ENCODE measurements around the gene PARD3B.

Gene PARD3B

DNA sequence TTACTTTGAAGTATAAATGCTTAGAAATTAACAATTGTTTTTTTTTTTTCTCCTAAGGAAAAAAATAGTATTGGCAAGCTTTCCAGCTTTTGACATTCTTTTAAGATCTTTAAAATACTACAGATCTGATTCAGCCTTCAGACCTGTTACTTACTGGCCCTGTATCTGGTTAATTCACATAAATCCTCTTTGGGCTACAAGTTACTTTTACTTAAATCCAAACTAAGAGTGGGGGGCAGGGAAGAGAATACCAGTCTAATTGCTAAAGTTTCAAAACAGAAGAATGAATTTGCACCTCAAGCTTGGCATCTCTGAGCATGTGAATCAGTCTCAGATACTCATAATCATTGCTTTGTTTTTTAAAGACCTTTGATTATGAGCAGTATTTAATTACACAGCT is 386.3 kb downstream of the PARD3B start:
- H3K27ac ChIP-seq (ENCODE audit: low read depth, low read length), result no peak overlapping the region
- H3K4me3 ChIP-seq (ENCODE audit: insufficient read depth, low read length, poor library complexity, severe bottlenecking), result no peak overlapping the region
- no peaks in the 10 kb centered on the region for H3K9me2 ChIP-seq (replicated peaks; ENCODE audit: insufficient read depth, low read length)
- H3K27me3 ChIP-seq (ENCODE audit: low read length), result no peaks in the 10 kb centered on the region
- no peak overlapping the region for H2AFZ ChIP-seq (ENCODE audit: low read depth, low read length, severe bottlenecking)
- H4K20me1 ChIP-seq (ENCODE audit: low read depth, low read length), result no peaks in the 10 kb centered on the region
- no peak overlapping the region for H3K4me2 ChIP-seq (ENCODE audit: low read depth, low read length, poor library complexity, severe bottlenecking)
- no peaks in the 10 kb centered on the region for H3K36me3 ChIP-seq (ENCODE audit: low read length)
- TF ChIP-seq, protein P1, sequence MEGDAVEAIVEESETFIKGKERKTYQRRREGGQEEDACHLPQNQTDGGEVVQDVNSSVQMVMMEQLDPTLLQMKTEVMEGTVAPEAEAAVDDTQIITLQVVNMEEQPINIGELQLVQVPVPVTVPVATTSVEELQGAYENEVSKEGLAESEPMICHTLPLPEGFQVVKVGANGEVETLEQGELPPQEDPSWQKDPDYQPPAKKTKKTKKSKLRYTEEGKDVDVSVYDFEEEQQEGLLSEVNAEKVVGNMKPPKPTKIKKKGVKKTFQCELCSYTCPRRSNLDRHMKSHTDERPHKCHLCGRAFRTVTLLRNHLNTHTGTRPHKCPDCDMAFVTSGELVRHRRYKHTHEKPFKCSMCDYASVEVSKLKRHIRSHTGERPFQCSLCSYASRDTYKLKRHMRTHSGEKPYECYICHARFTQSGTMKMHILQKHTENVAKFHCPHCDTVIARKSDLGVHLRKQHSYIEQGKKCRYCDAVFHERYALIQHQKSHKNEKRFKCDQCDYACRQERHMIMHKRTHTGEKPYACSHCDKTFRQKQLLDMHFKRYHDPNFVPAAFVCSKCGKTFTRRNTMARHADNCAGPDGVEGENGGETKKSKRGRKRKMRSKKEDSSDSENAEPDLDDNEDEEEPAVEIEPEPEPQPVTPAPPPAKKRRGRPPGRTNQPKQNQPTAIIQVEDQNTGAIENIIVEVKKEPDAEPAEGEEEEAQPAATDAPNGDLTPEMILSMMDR (IDR thresholded peaks at IDR 0.05; ENCODE audit: insufficient read depth, low read length, poor library complexity, severe bottlenecking), result no peak
- H3F3A ChIP-seq (ENCODE audit: insufficient read depth), result no peaks in the 10 kb centered on the region
- H3K79me2 ChIP-seq (ENCODE audit: insufficient read depth, low read length), result no peaks in the 10 kb centered on the region
- no peak overlapping the region for H3K9ac ChIP-seq (ENCODE audit: low read length)
- no peaks in the 10 kb centered on the region for H3K9me3 ChIP-seq (ENCODE audit: insufficient read depth, low read length)

DNA sequence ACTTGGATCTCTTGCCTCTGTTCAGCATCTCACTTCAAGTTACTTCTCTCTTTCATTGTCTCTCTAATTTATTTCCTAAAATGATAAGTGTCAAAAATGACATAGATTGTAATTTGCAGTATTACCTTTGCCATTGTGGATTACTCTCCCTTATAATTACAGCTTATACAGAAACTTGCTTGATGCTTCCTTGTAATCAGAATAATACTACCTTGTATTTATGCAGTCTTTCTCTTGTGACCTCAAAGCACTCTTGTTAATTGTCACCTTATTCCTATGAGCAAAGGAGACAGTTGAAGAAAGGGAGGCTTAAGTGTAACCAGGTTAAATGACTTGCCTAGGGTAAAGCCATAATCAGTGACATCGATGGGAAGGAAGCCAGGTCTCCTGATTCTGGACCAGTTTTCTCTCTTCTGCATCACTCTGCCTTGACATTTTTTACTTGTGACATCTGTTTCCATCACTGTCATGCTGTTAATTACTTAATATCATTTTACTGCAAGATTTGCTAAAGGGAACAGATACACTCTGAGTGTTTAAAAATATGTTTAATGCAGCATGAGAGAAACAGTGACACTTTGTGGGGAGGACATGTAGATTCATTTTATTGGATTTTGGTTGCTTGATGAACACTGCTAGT is 388.6 kb downstream of the PARD3B start:
- no peak overlapping the region for H3K9ac ChIP-seq (ENCODE audit: low read length)
- H3K79me2 ChIP-seq (ENCODE audit: insufficient read depth, low read length), result no peaks in the 10 kb centered on the region
- no peaks in the 10 kb centered on the region for H4K20me1 ChIP-seq (ENCODE audit: low read depth, low read length)
- no peaks in the 10 kb centered on the region for H3K36me3 ChIP-seq (ENCODE audit: low read length)
- H3K27ac ChIP-seq (ENCODE audit: low read depth, low read length), result no peak overlapping the region
- no peak overlapping the region for H2AFZ ChIP-seq (ENCODE audit: low read depth, low read length, severe bottlenecking)
- TF ChIP-seq, protein P1 (IDR thresholded peaks at IDR 0.05; ENCODE audit: insufficient read depth, low read length, poor library complexity, severe bottlenecking), result no peak
- TF ChIP-seq EZH2phosphoT487 (conservative IDR thresholded peaks at IDR 0.05; ENCODE audit: low read length), result no peak
- no peak overlapping the region for H3K4me2 ChIP-seq (ENCODE audit: low read depth, low read length, poor library complexity, severe bottlenecking)
- no peak overlapping the region for H3K4me3 ChIP-seq (ENCODE audit: insufficient read depth, low read length, poor library complexity, severe bottlenecking)
- H3K9me3 ChIP-seq (ENCODE audit: insufficient read depth, low read length), result no peaks in the 10 kb centered on the region
- H3F3A ChIP-seq (ENCODE audit: insufficient read depth), result no peaks in the 10 kb centered on the region
- no peaks in the 10 kb centered on the region for H3K9me2 ChIP-seq (replicated peaks; ENCODE audit: insufficient read depth, low read length)
- no peaks in the 10 kb centered on the region for H3K27me3 ChIP-seq (ENCODE audit: low read length)

DNA sequence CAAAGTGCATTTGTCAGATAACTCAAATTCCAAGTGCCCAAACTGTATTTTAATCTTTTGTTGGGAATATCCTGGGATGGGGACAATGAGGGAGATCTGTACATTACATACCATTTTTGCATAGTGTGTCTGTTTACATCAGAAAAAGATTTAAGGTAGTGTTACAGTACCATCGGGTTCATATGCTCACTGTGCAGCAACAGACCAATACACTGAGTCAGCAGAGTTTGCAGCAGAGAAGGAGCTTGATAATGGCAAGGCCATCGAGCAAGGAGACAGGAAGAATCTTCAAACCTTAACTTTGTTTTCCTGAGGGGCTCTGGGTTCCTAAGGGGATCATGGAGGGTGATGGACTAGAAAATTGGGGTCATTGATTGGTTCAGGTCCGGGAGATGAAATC is 399.7 kb downstream of the PARD3B start:
- no peaks in the 10 kb centered on the region for H3F3A ChIP-seq (ENCODE audit: insufficient read depth)
- no peak overlapping the region for H3K4me3 ChIP-seq (ENCODE audit: insufficient read depth, low read length, poor library complexity, severe bottlenecking)
- H3K9me2 ChIP-seq (replicated peaks; ENCODE audit: insufficient read depth, low read length), result 0 out of 2 replicates have a peak, but pooled peaks cover 3% of the 10 kb centered on the region
- no peak overlapping the region for H3K27ac ChIP-seq (ENCODE audit: low read depth, low read length)
- H3K9ac ChIP-seq (ENCODE audit: low read length), result no peak overlapping the region
- TF ChIP-seq, protein P1 (IDR thresholded peaks at IDR 0.05; ENCODE audit: insufficient read depth, low read length, poor library complexity, severe bottlenecking), result no peak
- no peak for TF ChIP-seq EZH2phosphoT487 (conservative IDR thresholded peaks at IDR 0.05; ENCODE audit: low read length)
- H4K20me1 ChIP-seq (ENCODE audit: low read depth, low read length), result no peaks in the 10 kb centered on the region
- H3K79me2 ChIP-seq (ENCODE audit: insufficient read depth, low read length), result no peaks in the 10 kb centered on the region
- H3K9me3 ChIP-seq (ENCODE audit: insufficient read depth, low read length), result peaks cover 7% of the 10 kb centered on the region; the same call in 1 of the 2 replicates
- no peak overlapping the region for H3K4me2 ChIP-seq (ENCODE audit: low read depth, low read length, poor library complexity, severe bottlenecking)
- H2AFZ ChIP-seq (ENCODE audit: low read depth, low read length, severe bottlenecking), result no peak overlapping the region
- no peaks in the 10 kb centered on the region for H3K27me3 ChIP-seq (ENCODE audit: low read length)
- no peaks in the 10 kb centered on the region for H3K36me3 ChIP-seq (ENCODE audit: low read length)

Data from SU-DHL-6 (cell line).